Lower leg skin (tissue), 4 donors: ENCODE measurements around the gene TEX13D. TPM values are rescaled to one million over a fixed set of nuclear protein-coding genes. Genes with fewer than 3 reads are reported as not detected.
"Not testable (repeated sequence)": the region's sequence is repeated elsewhere in the genome, so short reads cannot be mapped to it uniquely, and the experiment has no call there.

ENCODE experiments used
- DNase-seq, 2 donors: peaks; one replicate each; pipeline ENCODE4 v3.0.0-alpha.2; 2019; ENCODE audit warnings: low spot score in 2 of 2
- H3K4me3 ChIP-seq: fragments of 200-600 bp; sonication (generic); 2 replicates; pipeline ENCODE4 v1.5.1; 2017; ENCODE audit warnings: mild to moderate bottlenecking, low read depth; ENCODE audit not compliant: poor library complexity, severe bottlenecking
- POLR2A ChIP-seq, 2 donors: fragments of 450-650 bp; IDR thresholded peaks; one replicate each; pipeline ENCODE4 v1.6.1; 2016 to 2017; ENCODE audit warnings: antibody characterized with exemption in 2 of 2, mild to moderate bottlenecking in 1 of 2, moderate library complexity in 1 of 2
- WGBS, 2 donors: methylation state at CpG; one replicate each; pipeline ENCODE4 v1.1.5; 2018; 5-methylcytosine and 5-hydroxymethylcytosine counted together
- intact Hi-C: fragments of 100-400 bp; cut with DNase I; formaldehyde crosslinking; loops from one replicate; pipeline ENCODE4 v1.15.0; 2023; ENCODE audit warnings: low total_unique reads
- total RNA-seq, 4 donors: library from RNA; depleted of rRNA; stranded (reverse); fragments of >200 nt; gene quantifications; one replicate each; pipeline ENCODE4 v1.1.0, GENCODE V29; 2016
- TF ChIP-seq, protein P1 (sequence below), 3 donors: fragments of 450-650 bp; IDR thresholded peaks; one replicate each; pipeline ENCODE4 v1.5.1; 2016; ENCODE audit warnings: antibody characterized with exemption in 3 of 3, mild to moderate bottlenecking in 3 of 3, moderate library complexity in 2 of 3

The TEX13D gene
- not detected for total RNA-seq

DNA sequence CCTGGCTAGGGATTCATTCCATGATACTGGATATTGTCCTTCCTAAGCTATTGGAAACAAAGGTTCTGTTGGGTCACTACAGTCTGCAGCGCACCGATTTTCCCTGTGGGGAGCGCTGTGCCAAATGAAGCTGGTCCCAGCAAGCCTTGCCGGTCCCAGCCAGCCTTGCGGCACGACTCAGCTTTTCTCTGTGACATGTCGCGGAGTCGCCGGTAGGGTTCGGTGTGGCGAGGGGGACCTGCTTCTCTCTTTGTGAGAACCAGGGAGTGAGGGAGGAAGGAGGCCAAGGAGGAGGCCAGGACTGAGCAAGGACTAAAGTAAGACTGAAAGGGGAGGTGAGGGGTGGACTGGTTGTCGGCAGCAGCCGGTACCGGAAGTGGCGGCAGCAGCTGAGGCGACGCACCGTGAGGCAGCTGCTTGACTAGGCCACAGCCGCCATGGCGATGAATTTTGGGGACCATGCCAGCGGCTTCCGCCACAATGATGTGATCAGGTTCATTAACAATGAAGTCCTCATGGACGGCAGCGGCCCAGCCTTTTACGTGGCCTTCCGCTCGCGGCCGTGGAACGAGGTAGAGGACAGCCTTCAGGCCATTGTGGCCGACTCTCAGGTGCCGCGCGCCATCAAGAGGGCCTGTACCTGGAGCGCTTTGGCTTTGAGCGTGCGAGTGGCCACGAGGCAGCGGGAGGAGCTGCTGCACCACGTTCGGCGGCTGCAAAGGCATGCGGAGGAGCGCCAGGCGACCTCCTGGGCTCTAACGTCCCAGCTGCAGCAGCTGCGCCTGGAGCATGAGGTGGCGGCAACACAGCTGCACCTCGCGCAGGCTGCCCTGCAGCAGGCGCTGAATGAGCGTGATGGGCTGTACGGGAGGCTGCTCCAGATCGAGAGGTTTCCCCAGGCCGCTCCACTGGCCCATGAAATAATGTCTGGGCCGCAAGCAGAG, at the start of gene TEX13D:
Gene TEX13D, plus strand, starts transcription at position 180 of the 944 bp plus-strand sequence. Its CDS starts 258 bp downstream, at position 438.
- 90 to 92% methylated on average over 39 to 57 of the region's 57 CpGs for WGBS, 2 donors
- TF ChIP-seq POLR2A (IDR thresholded peaks at IDR 0.05), result no peak
- TF ChIP-seq, protein P1, sequence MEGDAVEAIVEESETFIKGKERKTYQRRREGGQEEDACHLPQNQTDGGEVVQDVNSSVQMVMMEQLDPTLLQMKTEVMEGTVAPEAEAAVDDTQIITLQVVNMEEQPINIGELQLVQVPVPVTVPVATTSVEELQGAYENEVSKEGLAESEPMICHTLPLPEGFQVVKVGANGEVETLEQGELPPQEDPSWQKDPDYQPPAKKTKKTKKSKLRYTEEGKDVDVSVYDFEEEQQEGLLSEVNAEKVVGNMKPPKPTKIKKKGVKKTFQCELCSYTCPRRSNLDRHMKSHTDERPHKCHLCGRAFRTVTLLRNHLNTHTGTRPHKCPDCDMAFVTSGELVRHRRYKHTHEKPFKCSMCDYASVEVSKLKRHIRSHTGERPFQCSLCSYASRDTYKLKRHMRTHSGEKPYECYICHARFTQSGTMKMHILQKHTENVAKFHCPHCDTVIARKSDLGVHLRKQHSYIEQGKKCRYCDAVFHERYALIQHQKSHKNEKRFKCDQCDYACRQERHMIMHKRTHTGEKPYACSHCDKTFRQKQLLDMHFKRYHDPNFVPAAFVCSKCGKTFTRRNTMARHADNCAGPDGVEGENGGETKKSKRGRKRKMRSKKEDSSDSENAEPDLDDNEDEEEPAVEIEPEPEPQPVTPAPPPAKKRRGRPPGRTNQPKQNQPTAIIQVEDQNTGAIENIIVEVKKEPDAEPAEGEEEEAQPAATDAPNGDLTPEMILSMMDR (IDR thresholded peaks at IDR 0.05), result no peak
- no peak for DNase-seq
- intact Hi-C loops, result no loop called here
- no peak within 1 kb of the TSS for H3K4me3 ChIP-seq

DNA sequence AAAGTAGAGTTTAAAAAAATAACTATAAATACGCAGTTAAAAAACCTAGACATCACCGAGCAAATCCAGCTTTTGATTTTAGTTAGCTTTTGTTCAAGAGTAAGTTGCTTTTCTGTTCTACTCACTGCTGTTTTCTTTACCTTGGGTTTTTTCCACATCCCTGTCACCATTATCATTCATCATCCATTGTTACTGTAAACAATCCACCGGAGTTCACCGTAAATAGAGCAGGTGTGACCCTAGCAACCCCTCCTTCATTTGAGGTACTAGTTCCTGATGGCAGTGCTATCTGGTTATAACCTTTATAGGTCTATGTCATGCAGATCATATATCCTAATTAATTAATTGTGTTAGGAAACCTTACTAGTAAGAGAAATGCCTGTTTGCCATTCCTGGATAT, 43.0 kb upstream of the TEX13D start:
- no peak for DNase-seq
- 49 to 63% methylated on average over 4 of the region's 4 CpGs for WGBS, 2 donors
- H3K4me3 ChIP-seq, result no peak overlapping the region
- intact Hi-C loops, result no loop called here
- no peak for TF ChIP-seq POLR2A (IDR thresholded peaks at IDR 0.05)
- TF ChIP-seq, protein P1 (IDR thresholded peaks at IDR 0.05), result no peak

DNA sequence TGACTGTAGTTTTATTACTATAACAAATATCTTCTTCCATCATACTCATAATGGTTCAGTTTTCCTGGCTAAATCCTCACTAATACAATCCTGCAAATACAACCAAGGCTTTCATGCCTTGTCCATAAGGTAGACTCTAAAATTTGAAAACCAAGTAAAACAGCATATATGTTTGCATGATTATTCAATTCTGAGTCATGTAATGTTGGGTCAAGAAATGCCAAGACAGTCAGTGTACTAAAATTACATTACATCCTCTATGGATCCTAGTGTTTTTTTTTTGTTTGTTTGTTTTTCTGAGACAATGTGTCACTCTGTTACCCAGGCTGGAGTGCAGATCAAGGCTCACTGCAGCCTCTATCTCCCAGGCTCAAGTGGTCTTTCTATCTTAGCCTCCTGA, 38.6 kb upstream of the TEX13D start:
- DNase-seq, result no peak
- TF ChIP-seq, protein P1 (IDR thresholded peaks at IDR 0.05), result no peak
- no peak for TF ChIP-seq POLR2A (IDR thresholded peaks at IDR 0.05)

DNA sequence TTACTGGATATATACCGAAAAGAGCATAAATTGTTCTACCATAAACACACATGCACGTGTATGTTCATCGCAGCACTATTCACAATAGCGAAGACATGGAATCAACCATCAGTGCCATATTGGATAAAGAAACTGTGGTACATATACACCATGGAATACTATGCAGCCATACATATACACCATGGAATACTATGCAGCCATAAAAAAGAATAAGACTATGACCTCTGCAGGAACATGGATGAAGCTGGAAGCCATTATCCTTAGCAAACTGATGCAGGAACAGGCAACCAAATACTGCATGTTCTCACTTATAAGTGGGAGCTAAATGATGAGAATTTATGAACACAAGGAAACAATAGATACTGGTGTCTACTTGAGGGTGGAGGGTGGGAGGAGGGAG, 33.1 kb upstream of the TEX13D start:
- H3K4me3 ChIP-seq, intact Hi-C loops, DNase-seq: not testable (repeated sequence)
- WGBS, 2 donors, result 91 to 96% methylated on average over 4 of the region's 4 CpGs

More for the DNA sequence above, 38.6 kb upstream of the TEX13D start:
- intact Hi-C loops, result no loop called here
- no peak overlapping the region for H3K4me3 ChIP-seq

DNA sequence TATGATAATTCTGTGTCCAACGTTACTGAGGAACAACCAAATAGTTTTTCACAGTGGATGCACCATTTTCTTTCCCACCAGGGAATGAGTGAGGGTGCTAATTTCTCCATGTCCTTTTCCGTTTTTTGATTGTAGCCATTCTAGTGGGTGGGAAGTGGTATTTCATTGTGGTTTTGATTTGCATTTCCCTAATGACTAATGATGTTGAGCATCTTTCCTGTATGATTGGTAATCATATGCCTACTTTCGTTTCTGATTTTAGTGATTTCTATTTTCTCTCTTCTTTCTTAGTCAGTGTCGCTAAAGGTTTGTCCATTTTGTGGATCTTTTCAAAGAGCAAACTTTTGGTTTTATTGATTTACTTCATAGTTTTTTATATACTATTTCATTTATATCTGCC, 32.1 kb upstream of the TEX13D start:
- intact Hi-C loops, result no loop called here
- WGBS, 2 donors, result 59 to 69% methylated on average over 4 of the region's 4 CpGs
- TF ChIP-seq, protein P1 (IDR thresholded peaks at IDR 0.05), result no peak
- TF ChIP-seq POLR2A (IDR thresholded peaks at IDR 0.05), result no peak

DNA sequence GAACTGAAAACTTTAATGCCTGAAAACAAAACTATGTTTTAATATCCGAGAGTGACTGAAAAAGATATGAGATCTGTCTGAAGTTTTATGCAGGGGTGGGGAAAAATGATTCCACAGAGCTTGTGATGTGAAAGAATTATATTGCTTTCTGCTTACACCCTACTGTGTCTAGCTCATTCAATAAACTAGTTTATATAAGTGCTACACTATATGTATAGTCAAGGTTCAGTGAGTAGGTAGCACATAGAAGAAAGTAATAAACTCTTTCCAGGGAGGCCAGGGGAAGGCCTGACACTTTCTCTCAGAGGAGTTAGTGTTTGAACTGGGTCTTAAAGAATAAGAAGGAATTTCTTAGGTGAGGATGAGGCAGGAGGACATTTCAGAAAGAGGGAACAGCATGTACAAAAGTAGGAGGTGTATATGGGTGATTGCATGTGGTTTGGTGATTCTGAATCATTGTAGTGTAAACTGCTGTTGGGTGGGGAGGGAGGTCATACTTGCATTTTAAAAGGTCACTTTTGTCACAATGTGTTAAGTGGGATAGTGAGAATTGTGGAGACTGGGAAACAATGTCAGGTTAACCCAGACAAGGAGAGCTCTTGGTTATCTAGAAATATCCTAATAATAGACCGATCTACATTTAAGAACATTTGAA, 25.1 kb upstream of the TEX13D start:
- 77 to 87% methylated on average over 2 of the region's 2 CpGs for WGBS, 2 donors
- intact Hi-C loops, result no loop called here
- no peak overlapping the region for H3K4me3 ChIP-seq
- DNase-seq, result no peak
- TF ChIP-seq, protein P1 (IDR thresholded peaks at IDR 0.05), result no peak

More for the DNA sequence above, 32.1 kb upstream of the TEX13D start:
- no peak for DNase-seq
- no peak overlapping the region for H3K4me3 ChIP-seq
